SK-N-MC (cell line): Measurements from ENCODE around the gene LHFPL6.

Source experiments
- EZH2 ChIP-seq: fragments of 200-600 bp; sonication (generic); IDR thresholded peaks from one replicate; pipeline ENCODE4 v1.6.1; 2017; ENCODE audit warnings: antibody characterized with exemption
- FOXP2 ChIP-seq: optimal IDR thresholded peaks from 2 replicates; pipeline ENCODE3; 2011; ENCODE audit warnings: mild to moderate bottlenecking, moderate library complexity; ENCODE audit not compliant: insufficient read depth; ENCODE audit errors: extremely low read length, control extremely low read depth
- POLR2AphosphoS5 ChIP-seq: IDR thresholded peaks from 2 replicates; pipeline ENCODE4 v1.6.1; 2012; ENCODE audit warnings: mild to moderate bottlenecking, low read depth, low read length, borderline replicate concordance

GRCh38 chr13:39362652-39363381 is 240.2 kb downstream of the LHFPL6 start:
- no peak for TF ChIP-seq POLR2AphosphoS5
- no peak for TF ChIP-seq EZH2
- no peak for TF ChIP-seq FOXP2
